OCI-LY1 (cell line): ENCODE data around the gene TRPC1.

ENCODE experiments used
- H2AFZ ChIP-seq: fragments of 200-600 bp; sonication (generic), shearing (Covaris generic); 2 replicates; pipeline ENCODE4 v1.6.0; 2014; ENCODE audit warnings: antibody characterized with exemption, mild to moderate bottlenecking, low read length
- H3F3A ChIP-seq: fragments of 200-600 bp; sonication (generic), shearing (Covaris generic); 2 replicates; pipeline ENCODE4 v1.6.0; 2014; ENCODE audit warnings: mild to moderate bottlenecking, antibody characterized with exemption, low read length, moderate library complexity; ENCODE audit not compliant: insufficient read depth
- H3K27ac ChIP-seq: fragments of 200-600 bp; sonication (generic); 2 replicates; pipeline ENCODE4 v1.5.1; 2014; ENCODE audit warnings: low read length, mixed run types, mild to moderate bottlenecking, low read depth; ENCODE audit not compliant: poor library complexity, severe bottlenecking
- H3K27me3 ChIP-seq: fragments of 200-600 bp; sonication (generic); 2 replicates; pipeline ENCODE4 v1.6.0; 2014; ENCODE audit warnings: antibody characterized with exemption, mild to moderate bottlenecking, low read length, moderate library complexity; ENCODE audit not compliant: insufficient read depth
- H3K36me3 ChIP-seq: fragments of 200-600 bp; sonication (generic); 2 replicates; pipeline ENCODE4 v1.6.1; 2014; ENCODE audit warnings: mild to moderate bottlenecking, antibody characterized with exemption, low read length, moderate library complexity, mixed read lengths; ENCODE audit not compliant: insufficient read depth
- H3K4me1 ChIP-seq: fragments of 200-600 bp; sonication (generic); 2 replicates; pipeline ENCODE4 v1.5.1; 2014; ENCODE audit warnings: mild to moderate bottlenecking, low read length, moderate library complexity; ENCODE audit not compliant: insufficient read depth, severe bottlenecking
- H3K4me2 ChIP-seq: fragments of 200-600 bp; sonication (generic), shearing (Covaris generic); 2 replicates; pipeline ENCODE4 v1.6.1; 2014; ENCODE audit warnings: low read length
- H3K4me3 ChIP-seq: fragments of 200-600 bp; sonication (generic); 2 replicates; pipeline ENCODE4 v1.5.1; 2014; ENCODE audit warnings: low read length, low read depth, mild to moderate bottlenecking, mixed read lengths; ENCODE audit not compliant: poor library complexity, severe bottlenecking
- H3K79me2 ChIP-seq: fragments of 200-600 bp; shearing (Covaris generic); 2 replicates; pipeline ENCODE4 v1.6.1; 2016; ENCODE audit warnings: mixed run types, low read length, mixed read lengths; ENCODE audit not compliant: insufficient read depth
- H3K9ac ChIP-seq: fragments of 200-600 bp; sonication (generic), shearing (Covaris generic); 2 replicates; pipeline ENCODE4 v1.6.1; 2014; ENCODE audit warnings: mild to moderate bottlenecking, low read length, mixed read lengths
- H3K9me2 ChIP-seq: fragments of 200-600 bp; sonication (generic), shearing (Covaris generic); 2 replicates; pipeline ENCODE4 v1.6.1; 2014; ENCODE audit warnings: low read depth, mild to moderate bottlenecking, low read length, mixed read lengths
- H3K9me3 ChIP-seq: fragments of 200-600 bp; shearing (Covaris generic); 2 replicates; pipeline ENCODE4 v1.6.1; 2014; ENCODE audit warnings: low read length, mixed read lengths
- H4K20me1 ChIP-seq: fragments of 200-600 bp; sonication (generic), shearing (Covaris generic); 2 replicates; pipeline ENCODE4 v1.6.0; 2016; ENCODE audit warnings: mild to moderate bottlenecking, low read length; ENCODE audit not compliant: insufficient read depth
- EZH2 ChIP-seq: fragments of 200-600 bp; sonication (generic), shearing (Covaris generic); IDR thresholded peaks from 2 replicates; pipeline ENCODE4 v1.8.0; 2017; ENCODE audit warnings: borderline replicate concordance, mixed run types, mild to moderate bottlenecking, antibody characterized with exemption, low read length, moderate library complexity, mixed read lengths
- TF ChIP-seq, protein P1 (sequence below): fragments of 200-600 bp; sonication (generic), shearing (Covaris generic); IDR thresholded peaks from 2 replicates; pipeline ENCODE4 v1.5.1; 2017; ENCODE audit warnings: mild to moderate bottlenecking, antibody characterized with exemption, low read length, moderate library complexity, mixed read lengths

TRPC1 gene

DNA sequence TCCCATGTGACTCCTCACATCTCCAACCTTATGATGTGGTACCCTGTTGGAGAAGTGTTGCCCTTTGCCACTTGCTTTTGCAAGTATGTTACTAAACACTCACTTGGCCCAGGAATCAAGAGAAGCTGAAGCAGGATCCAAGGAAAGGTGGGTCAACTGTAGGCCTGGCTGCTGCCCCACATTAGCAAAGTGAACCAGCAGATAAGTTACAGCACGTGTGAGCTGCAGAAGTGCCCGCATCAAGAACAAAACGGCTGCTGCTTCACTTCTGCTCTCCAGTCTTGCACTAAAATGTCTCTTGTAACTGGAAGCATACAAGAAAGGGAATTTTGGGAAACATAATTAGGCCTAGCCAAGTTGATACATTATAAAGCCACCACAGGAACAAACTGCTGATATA is 85.4 kb downstream of the TRPC1 start:
- Histone ChIP-seq H3K9me3 (no peaks in the 10 kb centered on the region), H3F3A (no peaks in the 10 kb centered on the region), H3K9me2 (peaks cover 7% of the 10 kb centered on the region; the same call in 1 of the 2 replicates), H3K27me3 (no peaks in the 10 kb centered on the region), H3K4me3 (no peak overlapping the region), H3K36me3 (no peaks in the 10 kb centered on the region), H2AFZ (no peak overlapping the region), H3K4me2 (no peak overlapping the region), H3K9ac (no peak overlapping the region), H4K20me1 (no peaks in the 10 kb centered on the region), H3K79me2 (no peaks in the 10 kb centered on the region), H3K4me1 (no peaks in the 10 kb centered on the region), H3K27ac (no peak overlapping the region)
- TF ChIP-seq EZH2, result no peak
- TF ChIP-seq, protein P1, sequence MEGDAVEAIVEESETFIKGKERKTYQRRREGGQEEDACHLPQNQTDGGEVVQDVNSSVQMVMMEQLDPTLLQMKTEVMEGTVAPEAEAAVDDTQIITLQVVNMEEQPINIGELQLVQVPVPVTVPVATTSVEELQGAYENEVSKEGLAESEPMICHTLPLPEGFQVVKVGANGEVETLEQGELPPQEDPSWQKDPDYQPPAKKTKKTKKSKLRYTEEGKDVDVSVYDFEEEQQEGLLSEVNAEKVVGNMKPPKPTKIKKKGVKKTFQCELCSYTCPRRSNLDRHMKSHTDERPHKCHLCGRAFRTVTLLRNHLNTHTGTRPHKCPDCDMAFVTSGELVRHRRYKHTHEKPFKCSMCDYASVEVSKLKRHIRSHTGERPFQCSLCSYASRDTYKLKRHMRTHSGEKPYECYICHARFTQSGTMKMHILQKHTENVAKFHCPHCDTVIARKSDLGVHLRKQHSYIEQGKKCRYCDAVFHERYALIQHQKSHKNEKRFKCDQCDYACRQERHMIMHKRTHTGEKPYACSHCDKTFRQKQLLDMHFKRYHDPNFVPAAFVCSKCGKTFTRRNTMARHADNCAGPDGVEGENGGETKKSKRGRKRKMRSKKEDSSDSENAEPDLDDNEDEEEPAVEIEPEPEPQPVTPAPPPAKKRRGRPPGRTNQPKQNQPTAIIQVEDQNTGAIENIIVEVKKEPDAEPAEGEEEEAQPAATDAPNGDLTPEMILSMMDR, result no peak

DNA sequence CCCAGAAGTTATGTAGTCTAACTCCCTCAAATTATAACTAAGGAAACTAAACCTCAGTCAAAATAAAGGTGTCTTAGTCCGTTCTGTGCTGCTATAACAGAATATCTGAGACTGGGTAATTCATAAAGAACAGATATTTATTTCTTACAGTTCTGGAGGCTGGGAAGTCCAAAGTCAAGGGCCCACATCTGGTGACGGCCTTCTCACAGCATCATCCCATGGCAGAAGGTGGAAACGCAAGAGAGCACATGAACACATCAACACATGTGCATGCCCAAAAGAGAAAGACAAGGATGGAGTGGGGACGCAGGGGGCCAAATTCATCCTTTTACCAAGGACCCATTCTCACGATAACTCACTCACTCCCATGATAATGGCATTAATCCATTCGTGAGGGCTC is 92.0 kb downstream of the TRPC1 start:
- Histone ChIP-seq H3K36me3 (no peaks in the 10 kb centered on the region), H3K9me2 (no peaks in the 10 kb centered on the region), H3K4me3 (no peak overlapping the region), H4K20me1 (no peaks in the 10 kb centered on the region), H3K27me3 (no peaks in the 10 kb centered on the region), H3K79me2 (no peaks in the 10 kb centered on the region), H3K4me1 (no peaks in the 10 kb centered on the region), H3K27ac (no peak overlapping the region), H3K9me3 (no peaks in the 10 kb centered on the region), H3K4me2 (no peak overlapping the region), H3F3A (no peaks in the 10 kb centered on the region), H3K9ac (no peak overlapping the region), H2AFZ (no peak overlapping the region)
- TF ChIP-seq, protein P1, result no peak
- no peak for TF ChIP-seq EZH2

DNA sequence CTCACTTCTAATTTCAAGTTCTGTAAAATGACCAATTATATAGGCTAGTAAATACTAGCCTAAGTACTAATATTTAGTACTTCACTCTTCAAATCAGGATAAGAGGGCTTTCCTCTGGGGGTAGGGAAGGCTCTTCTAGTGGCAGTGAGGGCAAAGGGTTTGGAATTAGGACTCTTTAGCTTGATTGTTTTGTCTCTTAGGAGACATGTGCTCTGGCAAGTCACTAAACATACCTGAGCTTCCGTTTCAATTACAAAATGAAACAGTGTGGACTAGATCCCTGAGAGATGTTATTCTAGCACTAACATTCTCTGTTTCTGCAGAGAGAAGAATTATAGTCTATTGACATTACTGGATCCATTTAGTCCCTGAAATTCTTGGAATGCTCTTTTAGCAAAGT is 93.5 kb downstream of the TRPC1 start:
- Histone ChIP-seq H3K9me2 (no peaks in the 10 kb centered on the region), H3K27me3 (no peaks in the 10 kb centered on the region), H4K20me1 (no peaks in the 10 kb centered on the region), H3K79me2 (no peaks in the 10 kb centered on the region), H3K4me3 (no peak overlapping the region), H3K4me1 (no peaks in the 10 kb centered on the region), H3K9me3 (no peaks in the 10 kb centered on the region), H3K4me2 (no peak overlapping the region), H3K27ac (no peak overlapping the region), H3K9ac (no peak overlapping the region), H3K36me3 (no peaks in the 10 kb centered on the region), H2AFZ (no peak overlapping the region), H3F3A (no peaks in the 10 kb centered on the region)
- TF ChIP-seq, protein P1, result no peak
- TF ChIP-seq EZH2, result no peak
